OCI-LY3 (cell line): Measurements from ENCODE around the gene MCUR1.

ENCODE experiments used
- EZH2phosphoT487 ChIP-seq: fragments of 200-600 bp; shearing (Covaris generic); IDR thresholded peaks from 2 replicates; pipeline ENCODE4 v1.6.1; 2018; ENCODE audit warnings: antibody characterized with exemption, mixed run types, low read depth
- TF ChIP-seq, protein P1 (sequence below): fragments of 200-600, 300-600 bp; sonication (generic); IDR thresholded peaks from 2 replicates; pipeline ENCODE4 v1.5.1; 2014; ENCODE audit warnings: antibody characterized with exemption, low read length, low read depth

- TF ChIP-seq, protein P1, sequence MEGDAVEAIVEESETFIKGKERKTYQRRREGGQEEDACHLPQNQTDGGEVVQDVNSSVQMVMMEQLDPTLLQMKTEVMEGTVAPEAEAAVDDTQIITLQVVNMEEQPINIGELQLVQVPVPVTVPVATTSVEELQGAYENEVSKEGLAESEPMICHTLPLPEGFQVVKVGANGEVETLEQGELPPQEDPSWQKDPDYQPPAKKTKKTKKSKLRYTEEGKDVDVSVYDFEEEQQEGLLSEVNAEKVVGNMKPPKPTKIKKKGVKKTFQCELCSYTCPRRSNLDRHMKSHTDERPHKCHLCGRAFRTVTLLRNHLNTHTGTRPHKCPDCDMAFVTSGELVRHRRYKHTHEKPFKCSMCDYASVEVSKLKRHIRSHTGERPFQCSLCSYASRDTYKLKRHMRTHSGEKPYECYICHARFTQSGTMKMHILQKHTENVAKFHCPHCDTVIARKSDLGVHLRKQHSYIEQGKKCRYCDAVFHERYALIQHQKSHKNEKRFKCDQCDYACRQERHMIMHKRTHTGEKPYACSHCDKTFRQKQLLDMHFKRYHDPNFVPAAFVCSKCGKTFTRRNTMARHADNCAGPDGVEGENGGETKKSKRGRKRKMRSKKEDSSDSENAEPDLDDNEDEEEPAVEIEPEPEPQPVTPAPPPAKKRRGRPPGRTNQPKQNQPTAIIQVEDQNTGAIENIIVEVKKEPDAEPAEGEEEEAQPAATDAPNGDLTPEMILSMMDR, result no peak
- no peak for TF ChIP-seq EZH2phosphoT487
These were observed 25.5 kb downstream of the MCUR1 start for GRCh38 chr6:13788820-13789219.
